PC-9 (cell line): ENCODE measurements around the gene HTR3A.

Experiments used
- CTCF ChIP-seq: fragments of 200-600 bp; sonication (generic); conservative IDR thresholded peaks from 2 replicates; pipeline ENCODE4 v1.6.1; 2017; ENCODE audit warnings: mixed run types, antibody characterized with exemption, mild to moderate bottlenecking, moderate library complexity
- EZH2 ChIP-seq: fragments of 200-600 bp; sonication (generic); IDR thresholded peaks from 2 replicates; pipeline ENCODE4 v1.8.0; 2017; ENCODE audit warnings: antibody characterized with exemption, low read depth

DNA sequence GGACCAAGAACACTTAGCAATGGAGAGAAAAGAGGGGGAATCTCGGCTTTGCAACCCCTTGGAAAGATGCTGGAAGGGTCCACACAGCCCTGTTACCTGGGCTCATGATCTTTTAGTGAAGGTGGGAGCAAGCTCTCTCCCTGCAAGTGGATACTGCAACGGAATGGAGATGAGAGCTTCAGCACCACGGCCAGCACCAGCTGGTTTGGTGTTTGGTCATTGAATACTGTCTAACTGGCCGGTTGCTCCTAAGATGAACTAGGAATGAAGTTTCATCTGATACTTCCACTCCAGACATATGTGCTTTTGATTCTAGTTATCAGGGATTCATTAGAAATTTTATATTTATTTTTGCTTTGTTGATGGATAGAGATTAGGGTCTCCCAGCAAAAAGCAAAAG is 16.3 kb downstream of the HTR3A start:
- TF ChIP-seq EZH2 = no peak
- TF ChIP-seq CTCF = no peak
